ENCODE data around the gene PATJ.

DNA sequence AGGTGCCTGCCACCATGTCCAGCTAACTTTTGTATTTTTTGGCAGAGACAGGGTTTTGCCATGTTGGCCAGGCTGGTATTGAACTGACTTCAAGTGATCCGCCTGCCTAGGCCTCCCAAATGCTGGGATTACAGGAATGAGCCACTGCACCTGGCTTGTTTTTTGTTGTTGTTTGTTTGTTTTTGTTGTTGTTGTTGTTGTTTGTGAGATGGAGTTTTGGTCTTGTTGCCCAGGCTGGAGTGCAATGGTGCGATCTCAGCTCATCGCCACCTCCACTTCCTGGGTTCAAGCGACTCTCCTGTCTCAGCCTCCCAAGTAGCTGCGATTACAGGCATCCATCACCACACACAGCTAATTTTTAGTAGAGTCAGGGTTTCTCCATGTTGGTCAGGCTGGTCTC is 445.3 kb downstream of the PATJ start:
- TF ChIP-seq, protein P1, sequence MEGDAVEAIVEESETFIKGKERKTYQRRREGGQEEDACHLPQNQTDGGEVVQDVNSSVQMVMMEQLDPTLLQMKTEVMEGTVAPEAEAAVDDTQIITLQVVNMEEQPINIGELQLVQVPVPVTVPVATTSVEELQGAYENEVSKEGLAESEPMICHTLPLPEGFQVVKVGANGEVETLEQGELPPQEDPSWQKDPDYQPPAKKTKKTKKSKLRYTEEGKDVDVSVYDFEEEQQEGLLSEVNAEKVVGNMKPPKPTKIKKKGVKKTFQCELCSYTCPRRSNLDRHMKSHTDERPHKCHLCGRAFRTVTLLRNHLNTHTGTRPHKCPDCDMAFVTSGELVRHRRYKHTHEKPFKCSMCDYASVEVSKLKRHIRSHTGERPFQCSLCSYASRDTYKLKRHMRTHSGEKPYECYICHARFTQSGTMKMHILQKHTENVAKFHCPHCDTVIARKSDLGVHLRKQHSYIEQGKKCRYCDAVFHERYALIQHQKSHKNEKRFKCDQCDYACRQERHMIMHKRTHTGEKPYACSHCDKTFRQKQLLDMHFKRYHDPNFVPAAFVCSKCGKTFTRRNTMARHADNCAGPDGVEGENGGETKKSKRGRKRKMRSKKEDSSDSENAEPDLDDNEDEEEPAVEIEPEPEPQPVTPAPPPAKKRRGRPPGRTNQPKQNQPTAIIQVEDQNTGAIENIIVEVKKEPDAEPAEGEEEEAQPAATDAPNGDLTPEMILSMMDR (IDR thresholded peaks at IDR 0.05): no peak
- TF ChIP-seq POLR2A (IDR thresholded peaks at IDR 0.05): no peak

All from testis (tissue), 2 donors.